ENCODE measurements around the gene VPS4B.

VPS4B gene

DNA sequence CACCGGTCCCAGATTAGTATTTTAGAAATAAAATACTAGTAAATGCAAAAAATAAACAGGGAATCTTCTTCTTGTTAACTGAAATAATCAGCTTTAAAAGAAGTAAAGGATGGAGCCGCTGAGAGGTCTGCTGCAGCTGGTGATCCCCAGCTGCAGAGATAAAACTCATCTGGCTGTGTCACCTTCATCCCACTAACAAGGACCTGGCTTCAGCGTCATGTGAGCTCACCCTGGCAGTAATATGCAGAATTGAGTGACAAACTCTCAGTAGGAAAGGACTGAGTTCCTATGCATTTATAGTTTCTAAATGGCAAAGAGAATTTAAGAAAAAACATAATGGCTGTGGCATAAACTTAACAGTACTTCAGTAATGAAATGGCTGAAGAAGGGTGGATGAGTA is 27.3 kb downstream of the VPS4B start (continued):
- TF ChIP-seq, protein P1, sequence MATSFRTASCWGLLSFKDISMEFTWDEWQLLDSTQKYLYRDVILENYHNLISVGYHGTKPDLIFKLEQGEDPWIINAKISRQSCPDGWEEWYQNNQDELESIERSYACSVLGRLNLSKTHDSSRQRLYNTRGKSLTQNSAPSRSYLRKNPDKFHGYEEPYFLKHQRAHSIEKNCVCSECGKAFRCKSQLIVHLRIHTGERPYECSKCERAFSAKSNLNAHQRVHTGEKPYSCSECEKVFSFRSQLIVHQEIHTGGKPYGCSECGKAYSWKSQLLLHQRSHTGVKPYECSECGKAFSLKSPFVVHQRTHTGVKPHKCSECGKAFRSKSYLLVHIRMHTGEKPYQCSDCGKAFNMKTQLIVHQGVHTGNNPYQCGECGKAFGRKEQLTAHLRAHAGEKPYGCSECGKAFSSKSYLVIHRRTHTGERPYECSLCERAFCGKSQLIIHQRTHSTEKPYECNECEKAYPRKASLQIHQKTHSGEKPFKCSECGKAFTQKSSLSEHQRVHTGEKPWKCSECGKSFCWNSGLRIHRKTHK (tag by site-specific recombination; IDR thresholded peaks at IDR 0.05) = no peak
- no peak for TF ChIP-seq ZNF510 (tag by site-specific recombination; IDR thresholded peaks at IDR 0.05; ENCODE audit: insufficient replicate concordance)
- TF ChIP-seq, protein P2, sequence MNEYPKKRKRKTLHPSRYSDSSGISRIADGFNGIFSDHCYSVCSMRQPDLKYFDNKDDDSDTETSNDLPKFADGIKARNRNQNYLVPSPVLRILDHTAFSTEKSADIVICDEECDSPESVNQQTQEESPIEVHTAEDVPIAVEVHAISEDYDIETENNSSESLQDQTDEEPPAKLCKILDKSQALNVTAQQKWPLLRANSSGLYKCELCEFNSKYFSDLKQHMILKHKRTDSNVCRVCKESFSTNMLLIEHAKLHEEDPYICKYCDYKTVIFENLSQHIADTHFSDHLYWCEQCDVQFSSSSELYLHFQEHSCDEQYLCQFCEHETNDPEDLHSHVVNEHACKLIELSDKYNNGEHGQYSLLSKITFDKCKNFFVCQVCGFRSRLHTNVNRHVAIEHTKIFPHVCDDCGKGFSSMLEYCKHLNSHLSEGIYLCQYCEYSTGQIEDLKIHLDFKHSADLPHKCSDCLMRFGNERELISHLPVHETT (tag by site-specific recombination; IDR thresholded peaks at IDR 0.05) = no peak
- no peak for TF ChIP-seq GLIS1 (tag by site-specific recombination; IDR thresholded peaks at IDR 0.05)
- TF ChIP-seq ZNF830 (tag by site-specific recombination; IDR thresholded peaks at IDR 0.05; ENCODE audit: low read depth) = no peak
- TF ChIP-seq, protein P3, sequence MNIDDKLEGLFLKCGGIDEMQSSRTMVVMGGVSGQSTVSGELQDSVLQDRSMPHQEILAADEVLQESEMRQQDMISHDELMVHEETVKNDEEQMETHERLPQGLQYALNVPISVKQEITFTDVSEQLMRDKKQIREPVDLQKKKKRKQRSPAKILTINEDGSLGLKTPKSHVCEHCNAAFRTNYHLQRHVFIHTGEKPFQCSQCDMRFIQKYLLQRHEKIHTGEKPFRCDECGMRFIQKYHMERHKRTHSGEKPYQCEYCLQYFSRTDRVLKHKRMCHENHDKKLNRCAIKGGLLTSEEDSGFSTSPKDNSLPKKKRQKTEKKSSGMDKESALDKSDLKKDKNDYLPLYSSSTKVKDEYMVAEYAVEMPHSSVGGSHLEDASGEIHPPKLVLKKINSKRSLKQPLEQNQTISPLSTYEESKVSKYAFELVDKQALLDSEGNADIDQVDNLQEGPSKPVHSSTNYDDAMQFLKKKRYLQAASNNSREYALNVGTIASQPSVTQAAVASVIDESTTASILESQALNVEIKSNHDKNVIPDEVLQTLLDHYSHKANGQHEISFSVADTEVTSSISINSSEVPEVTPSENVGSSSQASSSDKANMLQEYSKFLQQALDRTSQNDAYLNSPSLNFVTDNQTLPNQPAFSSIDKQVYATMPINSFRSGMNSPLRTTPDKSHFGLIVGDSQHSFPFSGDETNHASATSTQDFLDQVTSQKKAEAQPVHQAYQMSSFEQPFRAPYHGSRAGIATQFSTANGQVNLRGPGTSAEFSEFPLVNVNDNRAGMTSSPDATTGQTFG (tag by site-specific recombination; IDR thresholded peaks at IDR 0.05; ENCODE audit: borderline replicate concordance) = no peak
- TF ChIP-seq, protein P4, sequence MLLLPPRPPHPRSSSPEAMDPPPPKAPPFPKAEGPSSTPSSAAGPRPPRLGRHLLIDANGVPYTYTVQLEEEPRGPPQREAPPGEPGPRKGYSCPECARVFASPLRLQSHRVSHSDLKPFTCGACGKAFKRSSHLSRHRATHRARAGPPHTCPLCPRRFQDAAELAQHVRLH (tag by site-specific recombination; IDR thresholded peaks at IDR 0.05) = no peak

DNA sequence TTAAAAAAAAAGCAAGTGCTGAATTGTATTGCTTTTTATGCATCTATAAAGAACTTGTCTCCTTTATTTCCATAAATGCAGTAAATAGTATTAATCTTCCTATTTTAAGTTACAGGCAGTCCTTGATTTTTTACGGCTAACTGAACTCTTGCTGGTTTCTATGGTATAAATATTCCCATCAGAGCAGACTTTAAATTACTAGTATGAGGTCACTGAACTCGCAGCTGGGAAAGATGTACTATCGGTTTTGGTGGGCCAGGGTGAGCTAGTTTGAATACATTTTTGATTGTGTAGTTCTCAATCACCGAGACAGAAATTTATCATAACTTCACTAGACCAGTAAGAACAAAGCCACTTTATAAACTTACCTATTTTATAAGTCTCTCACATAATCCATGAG is 34.4 kb downstream of the VPS4B start:
- H3K36me3 ChIP-seq (ENCODE audit: control insufficient read depth in 2 of 2, insufficient read depth in 1 of 2, low read length in 2 of 2) = peaks cover 26 to 30% of the 10 kb centered on the region in 2 experiments
- H3K4me3 ChIP-seq (ENCODE audit: low read depth, low read length) = no peak overlapping the region
- no peak overlapping the region for H3K27ac ChIP-seq (ENCODE audit: extremely low read depth, low read depth, low read length)
- TF ChIP-seq, protein P5, sequence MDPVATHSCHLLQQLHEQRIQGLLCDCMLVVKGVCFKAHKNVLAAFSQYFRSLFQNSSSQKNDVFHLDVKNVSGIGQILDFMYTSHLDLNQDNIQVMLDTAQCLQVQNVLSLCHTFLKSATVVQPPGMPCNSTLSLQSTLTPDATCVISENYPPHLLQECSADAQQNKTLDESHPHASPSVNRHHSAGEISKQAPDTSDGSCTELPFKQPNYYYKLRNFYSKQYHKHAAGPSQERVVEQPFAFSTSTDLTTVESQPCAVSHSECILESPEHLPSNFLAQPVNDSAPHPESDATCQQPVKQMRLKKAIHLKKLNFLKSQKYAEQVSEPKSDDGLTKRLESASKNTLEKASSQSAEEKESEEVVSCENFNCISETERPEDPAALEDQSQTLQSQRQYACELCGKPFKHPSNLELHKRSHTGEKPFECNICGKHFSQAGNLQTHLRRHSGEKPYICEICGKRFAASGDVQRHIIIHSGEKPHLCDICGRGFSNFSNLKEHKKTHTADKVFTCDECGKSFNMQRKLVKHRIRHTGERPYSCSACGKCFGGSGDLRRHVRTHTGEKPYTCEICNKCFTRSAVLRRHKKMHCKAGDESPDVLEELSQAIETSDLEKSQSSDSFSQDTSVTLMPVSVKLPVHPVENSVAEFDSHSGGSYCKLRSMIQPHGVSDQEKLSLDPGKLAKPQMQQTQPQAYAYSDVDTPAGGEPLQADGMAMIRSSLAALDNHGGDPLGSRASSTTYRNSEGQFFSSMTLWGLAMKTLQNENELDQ (tag by site-specific recombination; IDR thresholded peaks at IDR 0.05; ENCODE audit: low read depth) = no peak
- TF ChIP-seq ZNF239 (tag by site-specific recombination; IDR thresholded peaks at IDR 0.05) (no peak), ZNF19 (tag by site-specific recombination; IDR thresholded peaks at IDR 0.05; ENCODE audit: low read depth) (no peak), ZBTB48 (tag by site-specific recombination; IDR thresholded peaks at IDR 0.05) (no peak), ZNF350 (tag by site-specific recombination; IDR thresholded peaks at IDR 0.05) (no peak), BCL11A (tag by site-specific recombination; IDR thresholded peaks at IDR 0.05; ENCODE audit: low read depth) (no peak), ZNF623 (tag by site-specific recombination; IDR thresholded peaks at IDR 0.05) (no peak)
- TF ChIP-seq, protein P6, sequence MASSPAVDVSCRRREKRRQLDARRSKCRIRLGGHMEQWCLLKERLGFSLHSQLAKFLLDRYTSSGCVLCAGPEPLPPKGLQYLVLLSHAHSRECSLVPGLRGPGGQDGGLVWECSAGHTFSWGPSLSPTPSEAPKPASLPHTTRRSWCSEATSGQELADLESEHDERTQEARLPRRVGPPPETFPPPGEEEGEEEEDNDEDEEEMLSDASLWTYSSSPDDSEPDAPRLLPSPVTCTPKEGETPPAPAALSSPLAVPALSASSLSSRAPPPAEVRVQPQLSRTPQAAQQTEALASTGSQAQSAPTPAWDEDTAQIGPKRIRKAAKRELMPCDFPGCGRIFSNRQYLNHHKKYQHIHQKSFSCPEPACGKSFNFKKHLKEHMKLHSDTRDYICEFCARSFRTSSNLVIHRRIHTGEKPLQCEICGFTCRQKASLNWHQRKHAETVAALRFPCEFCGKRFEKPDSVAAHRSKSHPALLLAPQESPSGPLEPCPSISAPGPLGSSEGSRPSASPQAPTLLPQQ (tag by site-specific recombination; IDR thresholded peaks at IDR 0.05) = no peak
- H3K4me1 ChIP-seq (ENCODE audit: control insufficient read depth, insufficient read depth, low read length) = no peaks in the 10 kb centered on the region
- ChIA-PET POLR2A (interaction anchor here (0.6 to 1.0 kb wide), 2 partner anchors 21 to 369 kb away, joined by 4 to 5 read pairs; partner anchors contain the start of gene KDSR), CTCF (no interaction called here)
- no peaks in the 10 kb centered on the region for H3K9me3 ChIP-seq (ENCODE audit: control insufficient read depth, insufficient read depth, low read depth, low read length)

All from HEK293 (cell line).